Endometrial microvascular endothelial cells (primary cell): ENCODE measurements around the gene CRELD1. TPM values are rescaled to one million over a fixed set of nuclear protein-coding genes. Genes with fewer than 3 reads are reported as not detected.

Experiments used
- in situ Hi-C: cut with HindIII; loops from 2 replicates; pipeline ENCODE4 v1.10.0; 2017; ENCODE audit warnings: low sequenced_read_pairs, low pct_unique_long_range_greater_than_20kb; ENCODE audit errors: inconsistent ontology term
- total RNA-seq: library from RNA; depleted of rRNA; stranded (reverse); fragments of >200 nt; gene quantifications from one replicate; pipeline ENCODE4 v1.2.3, GENCODE V29; 2015; ENCODE audit errors: inconsistent ontology term

The CRELD1 gene
- total RNA-seq, 1 donor from 2014 or later, result 28.0 TPM

DNA sequence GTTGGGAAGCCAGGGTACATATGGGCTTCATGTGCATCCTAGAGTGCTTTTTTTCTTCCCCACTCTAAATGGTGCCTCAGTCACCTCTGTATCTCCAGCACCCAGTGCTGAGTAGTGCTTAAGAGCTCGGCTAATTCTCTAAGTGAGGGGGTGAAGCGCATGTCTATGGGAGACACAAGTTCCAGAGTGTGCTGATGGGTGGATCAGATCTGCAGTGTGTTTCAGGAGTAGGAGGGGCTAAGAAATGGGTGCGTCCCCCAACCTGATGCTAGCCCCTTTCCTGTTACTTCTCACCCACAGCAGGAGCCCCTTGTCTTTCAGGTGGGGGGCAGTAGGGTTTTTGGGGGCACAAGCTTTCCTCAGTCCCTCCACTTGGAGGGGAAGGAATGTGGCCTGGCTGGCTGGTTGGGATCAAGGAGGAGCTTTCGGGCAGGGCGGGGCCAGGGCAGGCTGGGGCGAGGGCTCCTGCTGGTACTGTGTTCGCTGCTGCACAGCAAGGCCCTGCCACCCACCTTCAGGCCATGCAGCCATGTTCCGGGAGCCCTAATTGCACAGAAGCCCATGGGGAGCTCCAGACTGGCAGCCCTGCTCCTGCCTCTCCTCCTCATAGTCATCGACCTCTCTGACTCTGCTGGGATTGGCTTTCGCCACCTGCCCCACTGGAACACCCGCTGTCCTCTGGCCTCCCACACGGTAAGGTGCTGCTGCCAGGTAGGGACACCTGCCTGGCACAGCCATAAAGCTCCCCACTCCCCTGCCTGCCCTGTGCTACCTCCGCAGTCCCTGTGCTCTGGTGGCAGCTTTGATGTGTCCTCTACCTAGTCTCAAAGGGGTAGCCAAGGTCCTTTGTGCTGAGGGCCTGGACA is 31.0 kb upstream of the CRELD1 start, which contains the start of gene IL17RE:
Gene IL17RE, plus strand, starts transcription at position 477 of the 866 bp plus-strand sequence. Its CDS starts 85 bp downstream, at position 562.
- in situ Hi-C loops, result no loop called here

DNA sequence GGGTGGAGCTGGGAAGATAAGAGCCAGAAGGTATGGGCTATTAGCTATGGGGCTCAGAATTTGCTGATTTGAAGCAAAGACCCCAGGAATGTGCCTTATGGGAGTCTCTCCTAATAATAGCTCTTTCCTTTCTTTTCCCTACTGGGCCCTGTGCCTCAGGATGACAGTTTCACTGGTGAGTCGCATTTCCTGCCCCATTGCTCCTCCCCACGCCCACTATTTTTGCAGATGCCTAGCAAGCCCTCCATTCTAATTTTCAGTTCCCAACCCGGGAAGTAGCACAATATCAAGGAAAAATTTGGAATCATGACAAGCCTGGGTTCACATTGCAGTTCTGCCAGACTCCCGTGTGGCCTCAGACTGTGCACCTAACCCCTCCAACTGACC is 30.4 kb upstream of the CRELD1 start:
- in situ Hi-C loops, result no loop called here

DNA sequence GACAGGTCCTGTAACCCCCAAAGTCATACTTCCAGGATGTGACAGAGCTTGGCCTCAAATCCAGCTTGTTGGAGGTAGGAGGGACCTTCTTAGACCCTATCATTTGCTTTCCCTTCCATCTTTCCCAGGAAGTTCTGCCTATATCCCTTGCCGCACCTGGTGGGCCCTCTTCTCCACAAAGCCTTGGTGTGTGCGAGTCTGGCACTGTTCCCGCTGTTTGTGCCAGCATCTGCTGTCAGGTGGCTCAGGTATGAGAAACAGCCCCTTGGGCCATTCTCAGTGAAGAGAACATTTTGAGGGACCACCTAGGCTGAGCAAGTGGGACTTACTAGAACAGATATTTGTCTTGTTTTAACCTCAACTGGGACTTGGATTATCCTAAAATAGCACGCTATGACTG is 29.7 kb upstream of the CRELD1 start:
- in situ Hi-C loops, result no loop called here

- in situ Hi-C loops, result no loop called here
Observed at GRCh38 chr3:9906480-9906879, 27.2 kb upstream of the CRELD1 start.

DNA sequence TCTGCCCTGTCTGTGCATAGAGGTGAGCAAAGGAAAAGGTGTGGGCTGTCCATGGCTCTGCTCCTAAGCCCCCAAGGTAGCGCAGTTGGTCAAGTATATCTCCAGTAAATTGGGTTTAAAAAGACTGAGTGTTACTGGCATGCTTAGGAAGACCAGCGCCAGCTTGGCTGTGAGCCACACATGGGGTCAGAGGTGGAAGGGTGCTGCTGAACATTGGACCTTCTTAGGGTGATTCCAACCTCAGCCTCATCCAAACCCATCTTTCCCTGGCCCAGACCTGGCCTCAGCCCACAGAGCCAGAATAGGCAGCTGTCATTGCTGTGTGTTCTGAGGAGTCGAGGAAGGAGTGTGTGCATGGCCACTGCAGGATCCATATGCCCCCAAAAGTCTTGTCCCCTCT is 25.3 kb upstream of the CRELD1 start:
- in situ Hi-C loops, result no loop called here

- in situ Hi-C loops, result no loop called here
Observed at GRCh38 chr3:9909221-9910013, 24.2 kb upstream of the CRELD1 start.

- in situ Hi-C loops, result no loop called here
Observed at GRCh38 chr3:9911863-9912262, 21.8 kb upstream of the CRELD1 start.

GRCh38 chr3:9912294-9912935 is 21.2 kb upstream of the CRELD1 start:
- in situ Hi-C loops, result no loop called here

DNA sequence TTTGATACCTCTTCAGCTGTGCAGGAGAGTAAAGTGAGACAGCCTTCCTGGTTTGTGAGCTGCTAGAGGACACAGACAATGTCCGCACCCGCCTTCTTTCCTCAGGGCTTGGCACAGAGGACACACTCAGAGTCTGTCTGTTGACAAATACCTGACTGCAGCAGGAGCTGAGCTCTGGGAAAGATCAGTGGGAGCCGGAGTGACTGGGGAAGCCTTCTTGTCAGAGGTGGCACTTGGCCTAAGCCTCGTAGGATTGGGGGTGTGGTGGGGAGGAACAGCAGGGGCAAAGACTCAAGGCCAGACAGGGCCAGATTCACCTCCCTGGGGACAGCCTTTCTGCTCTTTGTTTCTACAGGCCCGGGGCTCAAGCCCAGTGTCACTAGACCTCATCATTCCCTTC is 20.0 kb upstream of the CRELD1 start:
- in situ Hi-C loops, result no loop called here

GRCh38 chr3:9914011-9914410 is 19.6 kb upstream of the CRELD1 start:
- in situ Hi-C loops, result no loop called here

DNA sequence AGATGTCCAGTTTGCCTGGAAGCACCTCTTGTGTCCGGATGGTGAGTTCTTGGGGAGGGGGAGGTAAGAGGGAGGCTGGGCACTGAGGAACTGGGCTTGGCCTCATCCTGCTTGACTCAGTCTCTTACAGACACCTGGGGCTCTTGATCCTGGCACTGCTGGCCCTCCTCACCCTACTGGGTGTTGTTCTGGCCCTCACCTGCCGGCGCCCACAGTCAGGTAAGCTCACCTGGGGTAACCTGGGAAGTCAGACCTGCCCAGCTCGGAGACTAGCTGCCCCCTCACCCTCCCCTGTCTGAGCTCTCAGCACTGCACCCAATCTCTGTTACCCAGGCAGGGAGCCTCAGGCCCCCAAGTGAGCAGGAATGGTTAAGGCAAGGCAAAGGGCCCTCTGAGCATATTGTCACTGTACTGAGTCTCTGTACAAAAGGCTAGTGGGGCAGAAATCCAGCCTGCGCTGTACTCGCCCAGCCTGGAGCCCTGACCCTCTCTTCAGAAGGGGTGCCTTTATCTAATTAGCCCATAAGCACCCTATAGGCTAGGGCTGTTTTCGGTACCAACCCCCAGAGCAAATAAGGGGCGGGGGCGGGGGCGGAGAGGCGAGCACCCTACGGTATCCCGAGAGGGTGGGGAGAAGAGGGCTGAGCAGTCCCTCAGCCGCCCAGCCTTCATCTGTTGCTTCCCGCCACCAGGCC is 18.9 kb upstream of the CRELD1 start:
- in situ Hi-C loops, result no loop called here

DNA sequence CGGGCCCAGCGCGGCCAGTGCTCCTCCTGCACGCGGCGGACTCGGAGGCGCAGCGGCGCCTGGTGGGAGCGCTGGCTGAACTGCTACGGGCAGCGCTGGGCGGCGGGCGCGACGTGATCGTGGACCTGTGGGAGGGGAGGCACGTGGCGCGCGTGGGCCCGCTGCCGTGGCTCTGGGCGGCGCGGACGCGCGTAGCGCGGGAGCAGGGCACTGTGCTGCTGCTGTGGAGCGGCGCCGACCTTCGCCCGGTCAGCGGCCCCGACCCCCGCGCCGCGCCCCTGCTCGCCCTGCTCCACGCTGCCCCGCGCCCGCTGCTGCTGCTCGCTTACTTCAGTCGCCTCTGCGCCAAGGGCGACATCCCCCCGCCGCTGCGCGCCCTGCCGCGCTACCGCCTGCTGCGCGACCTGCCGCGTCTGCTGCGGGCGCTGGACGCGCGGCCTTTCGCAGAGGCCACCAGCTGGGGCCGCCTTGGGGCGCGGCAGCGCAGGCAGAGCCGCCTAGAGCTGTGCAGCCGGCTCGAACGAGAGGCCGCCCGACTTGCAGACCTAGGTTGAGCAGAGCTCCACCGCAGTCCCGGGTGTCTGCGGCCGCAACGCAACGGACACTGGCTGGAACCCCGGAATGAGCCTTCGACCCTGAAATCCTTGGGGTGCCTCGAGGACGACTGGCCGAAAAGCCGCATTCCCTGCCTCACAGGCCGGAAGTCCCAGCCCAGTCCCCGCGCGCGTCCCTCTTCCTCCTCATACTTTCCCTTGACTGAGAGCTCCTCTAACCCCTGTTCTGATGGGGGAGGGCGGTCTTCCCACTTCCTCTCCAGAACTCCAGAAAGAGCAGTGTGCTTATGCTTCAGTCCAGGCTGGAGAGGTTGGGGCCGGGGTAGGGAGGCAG is 18.1 kb upstream of the CRELD1 start:
- in situ Hi-C loops, result no loop called here

DNA sequence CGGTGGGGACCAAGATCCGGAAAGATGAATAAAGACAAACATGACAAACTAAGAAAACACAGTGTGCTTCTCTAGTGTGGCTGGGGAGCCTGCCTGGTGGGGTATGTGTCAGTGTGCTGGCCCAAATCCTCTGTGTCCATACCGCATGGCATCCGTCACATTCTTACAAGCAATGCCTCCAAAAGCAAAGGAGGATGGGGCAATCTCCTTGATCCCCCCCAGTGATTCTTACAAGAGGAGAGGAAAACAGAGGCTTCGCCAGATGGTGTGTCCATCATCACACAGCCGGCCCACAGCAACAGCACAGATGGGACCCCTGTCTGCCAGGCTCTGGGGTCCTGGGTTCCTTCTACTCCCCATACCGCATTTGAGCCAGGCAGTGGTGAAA is 17.3 kb upstream of the CRELD1 start:
- in situ Hi-C loops, result no loop called here

- in situ Hi-C loops, result no loop called here
Observed at GRCh38 chr3:9916734-9917680, 16.6 kb upstream of the CRELD1 start, which contains the start of gene IL17RC. IL17RC (plus strand) TSS chr3:9917098; CDS start chr3:9917316, 218 bp downstream.

DNA sequence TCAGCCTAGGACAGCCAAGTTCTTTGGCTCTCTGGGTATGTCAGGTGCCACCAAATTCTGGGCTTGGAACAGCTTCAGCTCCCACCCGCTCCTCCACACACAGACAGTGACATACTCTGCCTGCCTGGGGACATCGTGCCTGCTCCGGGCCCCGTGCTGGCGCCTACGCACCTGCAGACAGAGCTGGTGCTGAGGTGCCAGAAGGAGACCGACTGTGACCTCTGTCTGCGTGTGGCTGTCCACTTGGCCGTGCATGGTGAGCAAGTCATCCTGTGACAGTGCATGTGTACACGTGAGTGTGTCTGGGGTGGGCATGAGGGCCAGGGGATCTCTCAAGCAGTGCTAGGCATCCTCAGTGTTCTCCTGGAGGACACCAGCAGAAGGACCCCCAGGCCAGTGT is 15.8 kb upstream of the CRELD1 start:
- in situ Hi-C loops, result no loop called here

- in situ Hi-C loops, result no loop called here
Observed at GRCh38 chr3:9918261-9919038, 15.2 kb upstream of the CRELD1 start.
